NK-92 treated with Interleukin-12 subunit alpha and Interleukin-12 subunit beta, amount 100 ng/mL, for 24 hours (cell line): Measurements from ENCODE around the gene GRID2.

Source experiments
- DNase-seq: peaks from one replicate; lab custom pipeline; 2025; lab: John Stamatoyannopoulos, UW

Gene GRID2

DNA sequence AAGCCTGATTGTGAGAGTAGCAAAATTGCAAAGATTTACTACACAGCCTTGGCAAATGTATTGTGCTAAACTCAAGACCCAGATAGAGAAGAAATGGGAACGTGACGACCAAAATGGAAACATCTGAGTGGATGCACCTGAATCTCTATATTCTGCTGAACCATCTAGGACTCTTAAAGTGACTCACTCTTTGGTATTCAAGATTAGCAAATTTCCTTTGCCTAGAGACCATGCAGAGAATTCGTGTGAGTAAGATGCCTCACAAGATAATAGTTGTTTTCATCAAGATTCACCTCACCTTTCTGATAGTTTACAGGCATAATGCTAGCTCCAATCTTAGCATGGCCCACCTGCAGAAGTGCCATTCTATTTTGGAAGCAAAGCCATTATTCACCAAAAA lies 1510.4 kb downstream of the GRID2 start:
- no peak for DNase-seq

- DNase-seq = no peak
These were observed 1511.0 kb downstream of the GRID2 start for GRCh38 chr4:93814722-93815121.
